ENCODE measurements around the gene LTBP3.

- TF ChIP-seq CTCF (conservative IDR thresholded peaks at IDR 0.05; ENCODE audit: low read length): no peak
- TF ChIP-seq EZH2phosphoT487 (IDR thresholded peaks at IDR 0.05; ENCODE audit: borderline replicate concordance): no peak
Observed at GRCh38 chr11:65491163-65491465, 67.0 kb downstream of the LTBP3 start.
